K562 (cell line): ENCODE measurements around the gene RPS4Y1. TPM values are rescaled to one million over a fixed set of nuclear protein-coding genes. Genes with fewer than 3 reads are reported as not detected.

Source experiments
- ATAC-seq: fragments of 200-7000 bp; cut with Tn5 transposase; 3 replicates; pipeline ENCODE4 v1.9.1; 2020; ENCODE audit warnings: moderate library complexity
- BruUV-seq: library from RNA; stranded (reverse); fragments of 400-500 nt; replicated peaks from 2 replicates; lab custom pipeline; 2021; lab: Mats Ljungman, UMichigan
- CTCF ChIA-PET: fragments of 300-600 bp; formaldehyde crosslinking; extraction: SDS; loops from one replicate; lab custom pipeline; 2021; ENCODE audit warnings: low intra/inter-chr PET ratio; lab: Yijun Ruan, JAX
- POLR2A ChIA-PET: fragments of 300-600, 350-650 bp; sonication (Branson Sonifier 250); formaldehyde crosslinking; extraction: SDS; loops from one replicate; lab custom pipeline; 2021; ENCODE audit warnings: antibody characterized with exemption, inconsistent platforms; lab: Yijun Ruan, JAX
- DNase-seq, 4 experiments: peaks; one replicate each; pipeline versions ENCODE4 v3.0.0 to v3.0.0-alpha.2; 2011 to 2018; ENCODE audit warnings: low spot score in 3 of 4, mixed read lengths in 3 of 4; ENCODE audit errors: extremely low read depth in 1 of 4
- FAIRE-seq: peaks from 2 replicates; lab custom pipeline; 2011; peaks lifted over from hg19 to GRCh38; lab: Jason Lieb, UNC
- H2AFZ ChIP-seq: 2 replicates; pipeline ENCODE4 v1.6.0; 2011; ENCODE audit warnings: low read depth, low read length, control low read depth, inconsistent platforms
- H3K27ac ChIP-seq: fragments of 200-600 bp; 3 replicates; pipeline ENCODE4 v1.8.0; 2011; ENCODE audit warnings: low read depth, mild to moderate bottlenecking, control low read depth, inconsistent platforms, low read length, moderate library complexity, mixed read lengths; ENCODE audit errors: extremely low read depth
- H3K27me3 ChIP-seq, 2 experiments: fragments of 300-600 bp in 1 of 2; 2 replicates in 1 of 2; 3 replicates in 1 of 2; pipeline versions ENCODE4 v1.6.0 to v1.8.0; 2011; ENCODE audit warnings: inconsistent platforms in 2 of 2, low read length in 2 of 2, mild to moderate bottlenecking in 1 of 2, mixed read lengths in 1 of 2, moderate library complexity in 1 of 2; ENCODE audit not compliant: control insufficient read depth in 2 of 2, insufficient read depth in 2 of 2
- H3K36me3 ChIP-seq: fragments of 300-600 bp; 3 replicates; pipeline ENCODE4 v1.8.0; 2011; ENCODE audit warnings: mild to moderate bottlenecking, low read length, inconsistent platforms; ENCODE audit not compliant: control insufficient read depth, insufficient read depth
- H3K4me1 ChIP-seq, 2 experiments: fragments of 200-600 bp in 1 of 2; replicated peaks in 1 of 2; 2 replicates in 1 of 2; 3 replicates in 1 of 2; pipeline versions ENCODE4 v1.5.1 to v1.8.0; 2011; ENCODE audit warnings: inconsistent platforms in 2 of 2, low read length in 2 of 2, mild to moderate bottlenecking in 1 of 2, mixed read lengths in 1 of 2, moderate library complexity in 1 of 2; ENCODE audit not compliant: control insufficient read depth in 2 of 2, insufficient read depth in 2 of 2
- H3K4me2 ChIP-seq: 2 replicates; pipeline ENCODE4 v1.6.1; 2011; ENCODE audit warnings: low read length, control low read depth, inconsistent platforms, mixed read lengths; ENCODE audit not compliant: insufficient read depth
- H3K4me3 ChIP-seq: fragments of 200-600 bp; sonication (generic), shearing (Covaris generic); 2 replicates; pipeline ENCODE4 v1.5.1; 2016; ENCODE audit warnings: control low read depth, inconsistent platforms
- H3K79me2 ChIP-seq: fragments of 200-600 bp; 3 replicates; pipeline ENCODE4 v1.8.0; 2011; ENCODE audit warnings: low read length, inconsistent platforms; ENCODE audit not compliant: control insufficient read depth, insufficient read depth
- H3K9ac ChIP-seq, 2 experiments: 2 replicates each; pipeline versions ENCODE4 v1.6.0 to v1.6.1; 2011; ENCODE audit warnings: low read depth in 2 of 2, low read length in 2 of 2, control low read depth in 1 of 2, inconsistent platforms in 1 of 2, mild to moderate bottlenecking in 1 of 2, mixed read lengths in 1 of 2; ENCODE audit not compliant: insufficient read depth in 1 of 2
- H3K9me1 ChIP-seq: one replicate; pipeline ENCODE4 v1.6.0; 2011; ENCODE audit warnings: inconsistent platforms, mild to moderate bottlenecking, low read length, moderate library complexity; ENCODE audit not compliant: control insufficient read depth, insufficient read depth
- H3K9me3 ChIP-seq: replicated peaks from 2 replicates; pipeline ENCODE4 v1.5.1; 2011; ENCODE audit warnings: low read depth, low read length, inconsistent platforms; ENCODE audit not compliant: control insufficient read depth, insufficient read depth
- H4K20me1 ChIP-seq: replicated peaks from 2 replicates; pipeline ENCODE4 v1.6.1; 2011; ENCODE audit warnings: low read length, inconsistent platforms, mixed read lengths; ENCODE audit not compliant: control insufficient read depth, insufficient read depth
- ATF1 ChIP-seq, 2 experiments: fragments of 450-650 bp in 1 of 2; IDR thresholded peaks; 2 replicates each; pipeline ENCODE4 v1.6.1; 2016; ENCODE audit warnings: missing compliant biosample characterization in 1 of 2, missing genetic modification characterization in 1 of 2
- ELF2 ChIP-seq: fragments of 250-450 bp; sonication (Bioruptor Pico); IDR thresholded peaks from 2 replicates; pipeline ENCODE4 v1.5.0; 2021; ENCODE audit warnings: mild to moderate bottlenecking
- MAFG ChIP-seq: fragments of 450-650 bp; conservative IDR thresholded peaks from 2 replicates; pipeline ENCODE4 v1.6.1; 2016; ENCODE audit warnings: missing genetic modification characterization, missing compliant biosample characterization
- RFX7 ChIP-seq: fragments of 250-450 bp; sonication (Bioruptor Pico); IDR thresholded peaks from 2 replicates; pipeline ENCODE4 v1.5.1; 2021; ENCODE audit warnings: mild to moderate bottlenecking
- TAF7 ChIP-seq: fragments of 450-650 bp; IDR thresholded peaks from 2 replicates; pipeline ENCODE4 v1.6.1; 2016; ENCODE audit warnings: missing genetic modification characterization, missing compliant biosample characterization
- XRCC4 ChIP-seq: IDR thresholded peaks from one replicate; pipeline ENCODE4 v1.6.1; 2011; ENCODE audit not compliant: insufficient read depth, insufficient read length; ENCODE audit errors: extremely low read depth
- ZEB2 ChIP-seq: fragments of 450-650 bp; IDR thresholded peaks from 2 replicates; pipeline ENCODE4 v1.6.1; 2016
- ZNF212 ChIP-seq: fragments of 450-650 bp; formaldehyde crosslinking; IDR thresholded peaks from 2 replicates; pipeline ENCODE4 v1.4.0; 2020; ENCODE audit warnings: mild to moderate bottlenecking
- ZNF384 ChIP-seq: IDR thresholded peaks from 2 replicates; pipeline ENCODE4 v1.6.1; 2012; ENCODE audit warnings: low read depth, low read length, improper control_type of control experiment
- ZNF444 ChIP-seq: fragments of 250-450 bp; sonication (Bioruptor Pico); IDR thresholded peaks from 2 replicates; pipeline ENCODE4 v1.4.0; 2020; ENCODE audit warnings: mild to moderate bottlenecking, moderate library complexity
- ZNF780A ChIP-seq: fragments of 250-450 bp; sonication (Bioruptor Pico); IDR thresholded peaks from 2 replicates; pipeline ENCODE4 v1.5.0; 2021; ENCODE audit warnings: mild to moderate bottlenecking
- WGBS: fragments of 100-300 bp; shearing (Covaris generic); methylation state at CpG from one replicate; pipeline ENCODE4 v1.1.6; 2016; ENCODE audit warnings: low coverage, mixed read lengths; ENCODE audit not compliant: insufficient coverage; ENCODE audit errors: missing lambda C conversion rate; 5-methylcytosine and 5-hydroxymethylcytosine counted together
- in situ Hi-C: fragments of 300-500 bp; cut with MboI; formaldehyde crosslinking; loops from 4 replicates; pipeline ENCODE4 v1.15.0; 2018; ENCODE audit warnings: inconsistent platforms, mixed read lengths
- intact Hi-C: fragments of 100-400 bp; cut with micrococcal nuclease; formaldehyde crosslinking; loops from 2 replicates; pipeline ENCODE4 v1.14.2; 2022
- polyA plus RNA-seq, 8 experiments: library from polyadenylated mRNA; depleted of rRNA in 4 of 8; stranded (reverse) in 5 of 8; unstranded in 3 of 8; fragments of >200 nt; fragmentation: Nextera tagmentation in 2 of 8; fragmentation: Illumina TruSeq in 1 of 8; extraction: Ambion mirVana in 2 of 8; extraction: Trizol in 1 of 8; gene quantifications; 2 replicates each; pipeline versions ENCODE4 v1.2.1 to v1.2.3, GENCODE V29; 2011 to 2014; ENCODE audit warnings: inconsistent platforms in 1 of 8, missing spikeins in 1 of 8
- total RNA-seq, 7 experiments: library from RNA; depleted of rRNA in 6 of 7; stranded (reverse); fragments of >200 nt in 6 of 7; fragmentation: Illumina TruSeq in 2 of 7; extraction: Trizol in 2 of 7; gene quantifications; 2 replicates each; pipeline versions ENCODE4 v1.2.1 to v1.2.3, GENCODE V29; 2011 to 2021; ENCODE audit warnings: low replicate concordance in 1 of 7
- TF ChIP-seq, protein P1 (sequence below): sonication (generic); formaldehyde crosslinking; IDR thresholded peaks from 2 replicates; pipeline ENCODE4 v1.8.0; 2023; ENCODE audit warnings: missing genetic modification reagents, mild to moderate bottlenecking, borderline replicate concordance

Gene RPS4Y1
- total and polyA plus RNA-seq, 9 of the 15 experiments (the other 6 are each of a cell fraction or from before 2014, with no cell fraction given): 0.40 TPM; not detected in 8

DNA sequence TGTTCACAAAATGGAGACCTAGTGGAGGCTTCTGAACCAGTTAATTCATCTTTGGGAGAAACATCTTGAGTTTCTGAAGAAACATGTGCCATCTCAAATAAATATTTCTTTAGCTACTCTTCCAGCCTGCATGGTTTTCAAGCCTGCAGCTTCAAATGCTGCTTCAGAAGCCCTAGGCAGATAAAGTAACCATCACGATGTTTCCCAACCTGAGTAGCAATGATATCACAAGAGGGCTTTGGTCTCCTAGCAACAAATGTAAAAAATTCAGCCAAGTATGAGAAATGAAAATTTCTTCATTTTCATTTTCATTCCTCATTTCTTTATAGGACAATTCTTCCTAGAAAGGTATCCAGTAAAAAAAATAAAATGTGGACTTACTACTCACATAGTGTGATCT, 42.2 kb downstream of the RPS4Y1 start:
- TF ChIP-seq ELF2 (no peak), ZNF384 (no peak), RFX7 (no peak), ZNF212 (CRISPR knock-in tag) (no peak), MAFG (tag) (no peak), XRCC4 (no peak), ATF1 (CRISPR knock-in tag; IDR thresholded peaks at IDR 0.05) (no peak), ATF1 (tag; IDR thresholded peaks at IDR 0.05) (no peak), ZEB2 (no peak), TAF7 (tag) (no peak), ZNF780A (CRISPR knock-in tag) (no peak), ZNF444 (CRISPR knock-in tag) (no peak)
- TF ChIP-seq, protein P1, sequence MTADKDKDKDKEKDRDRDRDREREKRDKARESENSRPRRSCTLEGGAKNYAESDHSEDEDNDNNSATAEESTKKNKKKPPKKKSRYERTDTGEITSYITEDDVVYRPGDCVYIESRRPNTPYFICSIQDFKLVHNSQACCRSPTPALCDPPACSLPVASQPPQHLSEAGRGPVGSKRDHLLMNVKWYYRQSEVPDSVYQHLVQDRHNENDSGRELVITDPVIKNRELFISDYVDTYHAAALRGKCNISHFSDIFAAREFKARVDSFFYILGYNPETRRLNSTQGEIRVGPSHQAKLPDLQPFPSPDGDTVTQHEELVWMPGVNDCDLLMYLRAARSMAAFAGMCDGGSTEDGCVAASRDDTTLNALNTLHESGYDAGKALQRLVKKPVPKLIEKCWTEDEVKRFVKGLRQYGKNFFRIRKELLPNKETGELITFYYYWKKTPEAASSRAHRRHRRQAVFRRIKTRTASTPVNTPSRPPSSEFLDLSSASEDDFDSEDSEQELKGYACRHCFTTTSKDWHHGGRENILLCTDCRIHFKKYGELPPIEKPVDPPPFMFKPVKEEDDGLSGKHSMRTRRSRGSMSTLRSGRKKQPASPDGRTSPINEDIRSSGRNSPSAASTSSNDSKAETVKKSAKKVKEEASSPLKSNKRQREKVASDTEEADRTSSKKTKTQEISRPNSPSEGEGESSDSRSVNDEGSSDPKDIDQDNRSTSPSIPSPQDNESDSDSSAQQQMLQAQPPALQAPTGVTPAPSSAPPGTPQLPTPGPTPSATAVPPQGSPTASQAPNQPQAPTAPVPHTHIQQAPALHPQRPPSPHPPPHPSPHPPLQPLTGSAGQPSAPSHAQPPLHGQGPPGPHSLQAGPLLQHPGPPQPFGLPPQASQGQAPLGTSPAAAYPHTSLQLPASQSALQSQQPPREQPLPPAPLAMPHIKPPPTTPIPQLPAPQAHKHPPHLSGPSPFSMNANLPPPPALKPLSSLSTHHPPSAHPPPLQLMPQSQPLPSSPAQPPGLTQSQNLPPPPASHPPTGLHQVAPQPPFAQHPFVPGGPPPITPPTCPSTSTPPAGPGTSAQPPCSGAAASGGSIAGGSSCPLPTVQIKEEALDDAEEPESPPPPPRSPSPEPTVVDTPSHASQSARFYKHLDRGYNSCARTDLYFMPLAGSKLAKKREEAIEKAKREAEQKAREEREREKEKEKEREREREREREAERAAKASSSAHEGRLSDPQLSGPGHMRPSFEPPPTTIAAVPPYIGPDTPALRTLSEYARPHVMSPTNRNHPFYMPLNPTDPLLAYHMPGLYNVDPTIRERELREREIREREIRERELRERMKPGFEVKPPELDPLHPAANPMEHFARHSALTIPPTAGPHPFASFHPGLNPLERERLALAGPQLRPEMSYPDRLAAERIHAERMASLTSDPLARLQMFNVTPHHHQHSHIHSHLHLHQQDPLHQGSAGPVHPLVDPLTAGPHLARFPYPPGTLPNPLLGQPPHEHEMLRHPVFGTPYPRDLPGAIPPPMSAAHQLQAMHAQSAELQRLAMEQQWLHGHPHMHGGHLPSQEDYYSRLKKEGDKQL: no peak
- TF ChIP-seq, all 486 proteins: peak for 0
- Histone ChIP-seq H3K9ac (no peak overlapping the region), H3K9me3 (no peaks in the 10 kb centered on the region), H3K79me2 (no peaks in the 10 kb centered on the region), H3K4me3 (no peak overlapping the region), H2AFZ (no peak overlapping the region), H3K4me2 (no peak overlapping the region), H3K27ac (no peak overlapping the region), H3K4me1 (no peaks in the 10 kb centered on the region), H3K9me1 (no peaks in the 10 kb centered on the region), H3K27me3 (no peaks in the 10 kb centered on the region), H4K20me1 (no peaks in the 10 kb centered on the region), H3K36me3 (no peaks in the 10 kb centered on the region)
- POLR2A ChIA-PET: no interaction called here
- in situ Hi-C loops: no loop called here
- DNase-seq: no peak
- intact Hi-C loops: no loop called here
- ATAC-seq: no peak
- no TSS peak for BruUV-seq
- no peak for FAIRE-seq
- WGBS: no CpG with 5 or more reads among the region's 1 CpG
- CTCF ChIA-PET: no interaction called here
